GM18909 (cell line): ENCODE measurements around the gene CD109.
A peak's percentile ranks its signal among the peaks of the same experiment; 100 is the strongest.
"Not testable (repeated sequence)": the region's sequence is repeated elsewhere in the genome, so short reads cannot be mapped to it uniquely, and the experiment has no call there.

Experiments
- ATAC-seq: cut with Tn5 transposase; IDR thresholded peaks from one replicate; pipeline ENCODE4 v1.9.1; 2021; ENCODE audit warnings: mild to moderate bottlenecking; ENCODE audit not compliant: unreplicated experiment, poor library complexity

The CD109 gene

DNA sequence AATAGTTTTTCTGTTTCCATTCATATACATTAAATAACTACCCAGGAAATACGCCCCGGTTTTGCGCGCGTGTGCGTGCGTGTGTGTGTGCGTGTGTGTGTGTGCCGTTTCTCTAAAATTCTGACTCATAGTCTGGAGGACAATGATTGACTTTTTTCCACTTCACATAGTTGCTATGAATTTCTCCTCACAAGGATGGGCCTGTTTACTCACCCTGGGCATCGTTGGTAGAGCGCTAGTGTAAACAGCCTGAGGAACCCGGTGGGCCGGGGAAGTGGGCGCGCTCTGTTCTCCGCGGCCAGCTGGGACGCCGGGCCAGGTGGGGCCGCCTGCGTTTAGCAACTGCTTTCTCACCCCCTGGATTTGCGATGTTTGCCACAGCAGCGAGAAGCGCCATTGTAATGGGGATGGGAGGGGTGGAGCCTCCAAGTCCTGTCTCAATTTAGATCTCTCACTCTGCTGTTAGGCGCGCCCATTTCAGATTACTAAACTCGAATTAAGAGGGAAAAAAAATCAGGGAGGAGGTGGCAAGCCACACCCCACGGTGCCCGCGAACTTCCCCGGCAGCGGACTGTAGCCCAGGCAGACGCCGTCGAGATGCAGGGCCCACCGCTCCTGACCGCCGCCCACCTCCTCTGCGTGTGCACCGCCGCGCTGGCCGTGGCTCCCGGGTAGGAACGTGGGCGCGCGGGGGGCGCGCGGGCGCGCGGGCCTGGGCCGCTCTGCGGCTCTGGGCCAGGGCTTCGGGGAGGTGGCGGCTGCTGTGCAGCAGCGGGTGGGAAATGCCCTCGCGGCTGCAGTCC is at the start of gene CD109:
CD109 (plus strand) TSS at position 585 of the 803 bp plus-strand sequence; CDS start at position 598, 13 bp downstream.
- ATAC-seq = peak; percentile 73

DNA sequence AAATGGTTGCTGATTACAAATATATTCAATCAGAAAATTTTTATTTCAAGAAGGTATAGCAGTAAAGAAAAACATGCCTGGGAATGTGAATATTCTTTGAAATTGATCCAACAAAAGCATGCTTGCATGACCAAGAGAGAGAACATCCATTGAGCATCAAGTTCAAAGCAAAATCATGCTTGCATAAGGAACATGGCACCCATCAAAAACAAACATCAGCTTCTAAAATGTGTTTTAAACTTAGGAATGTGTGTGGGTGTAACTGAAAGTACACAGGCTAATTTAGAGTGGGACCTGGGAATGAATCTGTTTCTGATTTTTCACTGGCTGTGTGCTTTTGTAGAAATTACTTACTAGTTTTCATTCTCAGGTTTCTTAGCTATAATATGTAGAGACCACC is 47.8 kb upstream of the CD109 start:
- ATAC-seq = no peak

DNA sequence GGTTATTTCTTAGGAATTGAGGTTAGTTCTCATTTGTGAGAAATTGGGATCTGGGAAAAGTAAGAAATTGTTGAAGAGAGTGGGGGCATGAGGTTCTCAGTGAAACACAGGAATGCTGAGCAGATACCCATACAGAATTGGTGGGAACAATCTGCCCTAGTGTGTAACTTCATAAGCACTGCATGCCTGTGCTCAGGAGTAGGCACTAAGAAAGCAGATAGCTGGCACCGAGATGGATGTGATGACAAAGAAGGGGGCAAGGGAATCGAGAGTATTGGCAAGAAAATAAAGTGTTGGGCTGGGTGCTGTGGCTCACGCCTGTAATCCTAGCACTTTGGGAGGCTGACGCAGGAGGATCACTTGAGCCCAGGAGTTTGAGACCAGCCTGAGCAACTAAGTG is 46.2 kb upstream of the CD109 start:
- ATAC-seq = no peak

- ATAC-seq = peak; percentile 58
Observed at GRCh38 chr6:73652637-73653570, 43.1 kb upstream of the CD109 start.

DNA sequence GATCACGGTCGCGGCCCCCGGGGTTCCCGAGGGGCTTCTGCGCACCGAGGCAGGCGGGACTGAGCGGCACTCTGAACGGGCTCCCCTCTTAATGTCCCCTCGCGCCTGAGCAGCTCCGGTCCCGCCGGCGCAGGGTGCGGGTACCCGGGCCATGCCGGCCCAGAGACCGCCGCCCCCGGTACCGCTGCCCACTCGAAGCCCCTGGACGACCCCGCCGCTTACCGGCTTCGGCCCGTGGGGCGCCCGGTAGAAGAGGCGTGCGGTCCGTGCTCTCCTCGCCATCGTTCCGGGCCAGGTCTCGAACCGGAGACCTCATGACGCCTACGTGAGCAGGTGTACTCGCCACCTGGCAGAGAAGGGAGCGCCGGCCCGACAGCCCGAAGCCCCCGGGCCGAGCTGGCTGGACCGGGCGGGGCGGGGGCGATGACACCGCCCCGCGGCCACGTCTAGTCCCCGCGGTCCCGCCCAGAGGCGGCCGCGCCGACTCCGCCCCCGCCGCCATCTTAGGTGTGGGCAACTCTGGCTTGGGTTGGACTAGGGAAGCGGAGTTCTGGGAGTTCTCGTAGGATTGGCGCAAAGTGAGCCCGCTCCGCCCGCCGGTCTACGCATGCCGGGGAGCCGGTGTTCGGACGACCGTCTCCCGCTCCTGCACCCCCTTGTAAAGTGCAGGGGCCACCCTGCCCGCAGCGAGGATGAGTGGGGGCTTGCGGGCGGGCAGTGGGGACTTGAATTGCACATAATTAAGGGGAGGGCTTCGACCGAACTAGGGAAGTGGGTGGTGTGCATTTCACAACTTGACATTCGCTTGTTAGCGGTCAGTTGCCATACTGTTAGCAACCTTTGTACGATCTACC is 42.2 kb upstream of the CD109 start, which contains the start of gene SLC17A5:
SLC17A5 (minus strand) TSS at position 422 of the 854 bp plus-strand sequence; CDS start at position 316, 106 bp downstream.
- peak; percentile 88 for ATAC-seq

DNA sequence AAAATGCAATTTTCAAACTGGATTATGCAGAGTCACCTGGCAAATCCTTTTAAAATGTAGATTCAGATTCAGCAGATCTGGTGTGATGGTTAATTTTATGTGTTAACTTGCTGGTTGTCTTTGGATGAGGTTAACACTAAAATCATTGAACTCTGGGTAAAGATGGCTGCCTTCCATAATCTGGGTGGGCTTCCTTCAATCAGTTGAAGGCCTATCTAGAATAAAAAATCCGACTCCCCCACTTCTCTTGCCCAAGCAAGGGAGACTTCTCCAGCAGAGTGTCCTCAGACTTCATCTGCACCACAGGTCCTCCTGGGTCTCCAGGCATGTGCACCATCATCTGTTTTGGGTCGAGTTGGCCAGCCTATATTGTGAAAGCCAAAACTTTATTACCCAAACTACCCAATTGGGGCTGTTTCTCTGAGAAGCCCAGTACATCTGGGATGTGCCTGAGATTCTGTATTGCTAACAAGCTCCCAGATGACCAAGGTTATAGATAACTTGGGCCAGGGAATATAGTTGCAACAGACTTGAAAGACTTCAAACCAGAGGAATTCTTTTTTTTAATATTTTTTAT is 40.6 kb upstream of the CD109 start:
- no peak for ATAC-seq

GRCh38 chr6:73656531-73657145 is 39.4 kb upstream of the CD109 start:
- no peak for ATAC-seq

GRCh38 chr6:73657201-73657600 is 38.8 kb upstream of the CD109 start:
- ATAC-seq = no peak

DNA sequence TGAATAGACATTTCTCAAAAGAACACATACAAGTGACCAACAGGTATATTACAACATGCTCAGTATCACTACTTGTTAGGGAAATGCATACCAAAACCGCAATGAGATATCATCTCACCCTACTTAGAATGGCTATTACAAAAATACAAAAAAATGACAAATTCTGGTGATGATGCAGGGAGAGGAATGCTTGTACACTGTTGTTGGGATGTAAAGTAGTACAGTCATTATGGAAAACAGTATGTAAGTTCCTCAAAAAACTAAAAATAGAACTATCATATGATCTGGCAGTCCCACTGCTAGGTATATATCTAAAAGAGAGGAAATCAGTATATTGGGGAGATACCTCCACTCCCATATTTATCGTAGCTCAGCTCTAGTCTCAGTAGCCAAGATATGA is 31.3 kb upstream of the CD109 start:
- ATAC-seq = no peak

DNA sequence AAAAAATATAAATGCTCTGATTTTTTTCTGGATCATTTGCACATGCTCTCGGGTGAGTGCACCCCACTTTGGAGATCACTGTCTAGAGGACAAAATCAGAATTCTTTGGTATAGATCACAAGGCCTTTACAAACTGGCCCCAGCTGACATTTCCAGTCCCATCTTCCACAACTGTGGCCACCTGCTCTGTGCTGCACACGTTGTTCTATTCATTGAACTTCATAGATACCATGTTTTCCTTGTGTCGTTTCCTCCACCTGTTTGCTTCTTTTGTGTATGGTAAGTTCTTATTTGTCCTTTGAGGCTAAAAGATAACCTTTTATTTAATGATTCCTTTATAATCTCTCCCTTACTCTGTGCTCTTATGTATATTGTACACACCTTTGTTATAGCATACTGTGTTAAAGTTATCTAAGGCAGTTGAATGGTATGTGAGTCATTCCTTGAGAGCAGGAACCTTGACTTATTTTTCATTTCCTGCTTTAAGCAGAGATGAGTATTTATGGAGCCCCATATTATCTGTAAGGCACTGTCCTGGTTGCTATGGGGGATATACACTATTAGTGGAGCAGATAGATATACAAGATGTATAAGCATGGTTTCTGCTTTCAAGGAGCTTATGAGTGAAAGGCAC is 30.2 kb upstream of the CD109 start:
- peak; percentile 78 for ATAC-seq

DNA sequence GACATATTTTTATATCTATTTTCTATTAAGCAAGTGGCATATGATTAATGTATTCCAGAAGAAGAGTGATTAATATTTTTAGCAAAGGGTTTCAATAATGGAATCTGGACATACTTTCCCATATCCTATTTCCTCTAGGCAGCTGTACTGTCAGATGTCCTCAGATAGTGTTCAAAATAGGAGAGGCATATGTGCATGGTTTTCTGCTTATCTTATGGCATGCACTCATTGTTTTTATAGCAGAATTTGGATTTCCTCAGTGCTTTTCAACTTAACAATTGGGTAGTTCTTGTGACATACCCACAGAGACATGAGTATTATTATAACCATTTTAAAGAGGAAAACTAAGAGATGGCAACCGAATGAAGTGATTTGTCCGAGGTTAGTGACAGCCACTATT is 29.6 kb upstream of the CD109 start:
- ATAC-seq = no peak

GRCh38 chr6:73667798-73668197 is 28.2 kb upstream of the CD109 start:
- ATAC-seq = no peak

- no peak for ATAC-seq
Observed at GRCh38 chr6:73669005-73669404, 27.0 kb upstream of the CD109 start.

GRCh38 chr6:73671911-73672685 is 23.9 kb upstream of the CD109 start:
- ATAC-seq = no peak

- ATAC-seq = peak; percentile 94
Observed at GRCh38 chr6:73675466-73676098, 20.4 kb upstream of the CD109 start.

- ATAC-seq = no peak
Observed at GRCh38 chr6:73679009-73679408, 17.0 kb upstream of the CD109 start.

DNA sequence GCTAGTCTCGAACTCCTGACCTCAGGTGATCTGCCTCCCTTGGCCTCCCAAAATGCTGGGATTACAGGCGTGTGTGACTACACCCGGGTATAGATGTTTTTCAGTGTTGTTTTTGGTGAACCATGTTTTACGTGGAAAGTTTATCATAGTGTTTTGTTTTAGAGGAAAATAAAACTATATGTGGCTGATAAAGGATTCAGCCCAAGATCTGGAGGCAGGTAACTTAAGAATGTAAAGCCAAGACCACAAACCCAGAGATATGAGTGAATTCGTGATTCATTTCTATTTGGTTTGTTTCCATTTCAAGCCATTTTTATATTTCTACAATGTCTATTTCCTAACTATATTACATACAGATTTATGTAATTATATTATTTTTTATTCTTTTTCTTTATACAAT is 16.2 kb upstream of the CD109 start:
- ATAC-seq = not testable (repeated sequence)
